Psoas muscle (tissue), 8 donors: ENCODE measurements around the gene BTNL2. TPM values are rescaled to one million over a fixed set of nuclear protein-coding genes. Genes with fewer than 3 reads are reported as not detected.

ENCODE experiments used
- ATAC-seq, 4 donors: fragments of 200-7000 bp; cut with Tn5 transposase; one replicate each; pipeline ENCODE4 v1.9.1; 2020; ENCODE audit warnings: moderate library complexity in 3 of 4, mild to moderate bottlenecking in 2 of 4
- DNase-seq, 2 donors: peaks; one replicate each; pipeline ENCODE4 v3.0.0-alpha.2; 2020
- H3K27ac ChIP-seq: fragments of 200-600 bp; one replicate; pipeline ENCODE4 v1.8.0; 2022
- H3K27me3 ChIP-seq, 3 donors: fragments of 200-600 bp in 1 of 3; one replicate each; pipeline versions ENCODE4 v1.6.1 to v1.8.0; 2013 to 2022; ENCODE audit warnings: low read length in 2 of 3, mild to moderate bottlenecking in 2 of 3, moderate library complexity in 1 of 3; ENCODE audit not compliant: insufficient read depth in 3 of 3
- H3K36me3 ChIP-seq, 2 donors: fragments of 200-600 bp in 1 of 2; one replicate each; pipeline versions ENCODE4 v1.6.1 to v1.8.0; 2013 to 2022; ENCODE audit warnings: low read depth in 1 of 2, mild to moderate bottlenecking in 1 of 2, moderate library complexity in 1 of 2; ENCODE audit not compliant: insufficient read depth in 1 of 2
- H3K4me1 ChIP-seq: fragments of 200-600 bp; one replicate; pipeline ENCODE4 v1.8.0; 2022
- H3K4me3 ChIP-seq: fragments of 200-600 bp; one replicate; pipeline ENCODE4 v1.8.0; 2022; ENCODE audit warnings: mild to moderate bottlenecking
- H3K9me3 ChIP-seq: fragments of 200-600 bp; one replicate; pipeline ENCODE4 v1.8.0; 2022
- WGBS, 3 donors: extraction: QIAGEN DNeasy Blood & Tissue Kit; methylation state at CpG; one replicate each; pipeline versions ENCODE4 v1.1.6 to v1.1.7; 2013; 5-methylcytosine and 5-hydroxymethylcytosine counted together
- intact Hi-C, 2 donors: fragments of 100-400 bp; cut with DNase I; formaldehyde crosslinking; loops; one replicate each; pipeline versions ENCODE4 v1.11.0 to v1.14.2; 2022
- long read RNA-seq, 2 donors: library from polyadenylated mRNA; unstranded; transcript quantifications; one replicate each; pipeline ENCODE4 v2.0.0, GENCODE V29; 2021
- polyA plus RNA-seq, 3 donors: library from polyadenylated mRNA; stranded (reverse); fragments of 200-250 nt; gene quantifications; one replicate each; pipeline ENCODE4 v1.2.3, GENCODE V29; 2013
- total RNA-seq, 4 donors: library from RNA; stranded (reverse); fragmentation: NEBNext Ultra II Directional in 2 of 4; extraction: Animal tissue kit (Norgen Biotek cat#: 25700) in 2 of 4; gene quantifications; one replicate each; pipeline versions ENCODE4 v1.2.1 to v1.2.4, GENCODE V29; 2021 to 2023
- TF ChIP-seq, protein P1 (sequence below): fragments of 200-600 bp; IDR thresholded peaks from one replicate; pipeline ENCODE4 v1.8.0; 2022; ENCODE audit warnings: antibody characterized with exemption
- donor health status: healthy with polysubstance abuse.
- donor health status: DM: no; HTN: no; CAD: no; lungs with moderate emphysema.
- donor health status: Bipolar disorder and iron deficiency.
- donor health status: healthy.
- donor health status: DM: yes; HTN: yes; CAD: no.
- donor health status: DM: no; HTN: no; CAD: no.
- donor health status: DM: no; HTN: no; CAD: no.
- donor health status: DM: yes; HTN: yes; CAD: no.

The BTNL2 gene, protein sequence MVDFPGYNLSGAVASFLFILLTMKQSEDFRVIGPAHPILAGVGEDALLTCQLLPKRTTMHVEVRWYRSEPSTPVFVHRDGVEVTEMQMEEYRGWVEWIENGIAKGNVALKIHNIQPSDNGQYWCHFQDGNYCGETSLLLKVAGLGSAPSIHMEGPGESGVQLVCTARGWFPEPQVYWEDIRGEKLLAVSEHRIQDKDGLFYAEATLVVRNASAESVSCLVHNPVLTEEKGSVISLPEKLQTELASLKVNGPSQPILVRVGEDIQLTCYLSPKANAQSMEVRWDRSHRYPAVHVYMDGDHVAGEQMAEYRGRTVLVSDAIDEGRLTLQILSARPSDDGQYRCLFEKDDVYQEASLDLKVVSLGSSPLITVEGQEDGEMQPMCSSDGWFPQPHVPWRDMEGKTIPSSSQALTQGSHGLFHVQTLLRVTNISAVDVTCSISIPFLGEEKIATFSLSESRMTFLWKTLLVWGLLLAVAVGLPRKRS
- total RNA-seq (not detected), polyA plus RNA-seq (not detected)
- long read RNA-seq, donor 1 = 0 reads
- long read RNA-seq, donor 2 = 0 reads

DNA sequence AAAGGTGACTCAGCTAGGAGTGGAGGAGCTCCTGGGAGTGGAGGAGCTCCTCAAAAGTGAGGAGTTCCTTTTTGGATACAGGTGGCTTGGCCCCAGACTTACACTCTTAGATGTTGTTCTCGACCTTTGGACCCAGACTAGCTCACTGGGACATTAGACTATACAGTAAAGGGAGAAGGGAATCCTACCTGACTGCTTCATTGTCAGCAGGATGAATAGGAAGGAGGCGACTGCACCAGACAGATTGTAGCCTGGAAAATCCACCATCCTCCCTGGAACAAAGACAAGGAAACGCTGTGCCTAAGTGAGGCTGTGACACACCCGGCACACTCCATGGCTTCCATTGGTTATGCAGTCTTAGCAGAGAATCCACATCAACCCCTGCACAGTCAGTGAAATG is at the start of gene BTNL2:
TSS of gene BTNL2 (minus strand) at position 325 of the 400 bp plus-strand sequence. CDS start at position 267, 58 bp downstream.
- Histone ChIP-seq H3K36me3 (no peaks in the 10 kb centered on the region), H3K27me3 (peaks cover 0 to 38% (median 3%) of the 10 kb centered on the region in 3 donors), H3K4me1 (no peaks in the 10 kb centered on the region), H3K9me3 (no peaks in the 10 kb centered on the region), H3K4me3 (no peak within 1 kb of the TSS), H3K27ac (no peak within 1 kb of the TSS)
- intact Hi-C loops = no loop called here
- DNase-seq (no peak), ATAC-seq (no peak)
- 48 to 54% (median 51%) methylated on average over 4 of the region's 4 CpGs for WGBS, 3 donors
- TF ChIP-seq, protein P1, sequence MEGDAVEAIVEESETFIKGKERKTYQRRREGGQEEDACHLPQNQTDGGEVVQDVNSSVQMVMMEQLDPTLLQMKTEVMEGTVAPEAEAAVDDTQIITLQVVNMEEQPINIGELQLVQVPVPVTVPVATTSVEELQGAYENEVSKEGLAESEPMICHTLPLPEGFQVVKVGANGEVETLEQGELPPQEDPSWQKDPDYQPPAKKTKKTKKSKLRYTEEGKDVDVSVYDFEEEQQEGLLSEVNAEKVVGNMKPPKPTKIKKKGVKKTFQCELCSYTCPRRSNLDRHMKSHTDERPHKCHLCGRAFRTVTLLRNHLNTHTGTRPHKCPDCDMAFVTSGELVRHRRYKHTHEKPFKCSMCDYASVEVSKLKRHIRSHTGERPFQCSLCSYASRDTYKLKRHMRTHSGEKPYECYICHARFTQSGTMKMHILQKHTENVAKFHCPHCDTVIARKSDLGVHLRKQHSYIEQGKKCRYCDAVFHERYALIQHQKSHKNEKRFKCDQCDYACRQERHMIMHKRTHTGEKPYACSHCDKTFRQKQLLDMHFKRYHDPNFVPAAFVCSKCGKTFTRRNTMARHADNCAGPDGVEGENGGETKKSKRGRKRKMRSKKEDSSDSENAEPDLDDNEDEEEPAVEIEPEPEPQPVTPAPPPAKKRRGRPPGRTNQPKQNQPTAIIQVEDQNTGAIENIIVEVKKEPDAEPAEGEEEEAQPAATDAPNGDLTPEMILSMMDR = no peak

DNA sequence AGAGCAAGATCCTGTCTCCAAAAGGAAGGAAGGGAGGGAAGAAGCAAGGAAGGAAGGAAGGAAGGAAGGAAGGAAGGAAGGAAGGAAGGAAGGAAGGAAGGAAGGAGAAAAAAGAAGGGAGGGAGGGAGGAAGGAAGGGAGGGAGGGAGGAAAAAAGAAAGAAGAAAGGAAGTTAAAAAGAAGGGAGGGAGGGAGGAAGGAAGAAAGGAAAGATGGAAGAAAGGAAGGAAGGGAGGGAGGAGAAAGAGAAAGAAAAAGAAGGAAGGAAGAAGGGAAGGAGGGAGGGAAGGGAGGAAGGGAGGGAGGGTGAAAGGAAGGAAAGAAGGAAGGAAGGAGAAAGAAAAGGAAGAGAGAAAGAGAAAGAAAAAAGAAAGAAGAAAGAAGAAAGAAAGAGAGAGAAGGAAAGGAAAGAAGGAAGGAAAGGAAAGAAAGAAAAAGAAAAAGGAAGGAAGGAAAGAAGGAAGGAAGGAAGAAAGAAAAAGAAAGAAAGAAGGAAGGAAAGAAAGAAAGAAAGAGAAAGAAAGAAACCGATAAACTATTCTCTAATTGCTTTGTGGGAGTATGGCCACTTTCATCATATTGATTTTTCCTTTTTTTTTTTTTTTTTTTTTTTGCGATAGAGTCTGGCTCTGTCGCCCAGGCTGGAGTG is 42.2 kb upstream of the BTNL2 start:
- H3K27ac ChIP-seq = no peak overlapping the region
- no peaks in the 10 kb centered on the region for H3K36me3 ChIP-seq
- H3K4me1 ChIP-seq = no peaks in the 10 kb centered on the region
- ATAC-seq = no peak
- no peaks in the 10 kb centered on the region for H3K9me3 ChIP-seq
- intact Hi-C loops = no loop called here
- TF ChIP-seq, protein P1 = no peak
- no peaks in the 10 kb centered on the region for H3K27me3 ChIP-seq
- WGBS, 3 donors = 55 to 85% (median 84%) methylated on average over 2 to 3 of the region's 3 CpGs
- DNase-seq = no peak
- no peak overlapping the region for H3K4me3 ChIP-seq

DNA sequence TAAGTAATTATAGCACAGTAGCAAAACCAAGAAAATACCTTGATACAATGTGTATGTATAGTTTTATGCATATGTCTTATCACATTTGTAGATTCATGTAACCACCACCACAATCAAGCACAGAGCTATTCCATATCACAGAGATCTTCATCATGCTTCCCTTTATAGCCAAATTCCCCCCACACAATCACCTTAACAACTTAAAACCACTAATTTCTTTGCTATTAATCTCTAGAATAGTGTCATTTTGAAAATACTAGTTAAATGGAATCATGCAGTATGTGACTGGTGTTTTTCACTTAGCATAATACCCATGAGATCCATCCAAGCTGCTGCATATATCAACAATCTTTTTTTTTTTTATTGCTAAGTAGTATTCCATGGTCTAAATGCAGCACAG is 41.0 kb upstream of the BTNL2 start:
- no peaks in the 10 kb centered on the region for H3K36me3 ChIP-seq
- ATAC-seq = no peak
- no peak overlapping the region for H3K27ac ChIP-seq
- no peak overlapping the region for H3K4me3 ChIP-seq
- TF ChIP-seq, protein P1 = no peak
- H3K4me1 ChIP-seq = no peaks in the 10 kb centered on the region
- intact Hi-C loops = no loop called here
- H3K27me3 ChIP-seq = no peaks in the 10 kb centered on the region
- H3K9me3 ChIP-seq = no peaks in the 10 kb centered on the region
- DNase-seq = no peak

DNA sequence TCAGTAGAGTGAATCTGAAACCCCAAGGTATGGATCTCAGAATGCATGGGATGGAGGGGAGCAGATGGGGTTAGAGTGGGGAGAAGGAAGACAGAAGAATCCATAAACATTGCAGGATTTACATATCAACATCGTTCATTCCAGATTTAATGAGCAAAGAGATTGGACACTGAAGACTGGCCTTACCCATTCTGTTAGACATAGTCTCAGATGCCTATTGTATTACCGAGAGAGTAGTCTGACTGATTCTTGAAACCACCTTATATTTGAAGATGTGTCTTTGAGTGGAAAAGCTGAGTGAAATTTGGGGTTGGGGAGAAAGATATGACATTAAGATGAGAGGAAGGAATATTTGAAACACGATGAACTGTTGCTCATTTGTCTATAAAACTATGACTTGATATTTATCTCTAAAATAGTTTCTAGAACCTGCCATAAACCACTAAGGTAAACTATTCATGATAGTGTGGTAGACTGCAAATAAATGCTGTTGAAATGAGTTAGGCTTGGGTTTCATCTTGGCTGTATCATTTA is 38.4 kb upstream of the BTNL2 start:
- no peaks in the 10 kb centered on the region for H3K36me3 ChIP-seq
- H3K4me3 ChIP-seq = no peak overlapping the region
- TF ChIP-seq, protein P1 = no peak
- peaks cover 0 to 4% (median 0%) of the 10 kb centered on the region in 3 donors for H3K27me3 ChIP-seq
- H3K4me1 ChIP-seq = no peaks in the 10 kb centered on the region
- WGBS, 3 donors = 68 to 77% (median 73%) methylated on average over 3 of the region's 3 CpGs
- H3K27ac ChIP-seq = no peak overlapping the region
- ATAC-seq (no peak), DNase-seq (no peak)
- intact Hi-C loops = no loop called here
- H3K9me3 ChIP-seq = no peaks in the 10 kb centered on the region
